ENCODE data around the gene RPL41.
A peak's percentile ranks its signal among the peaks of the same experiment; 100 is the strongest.

GRCh38 chr12:56084958-56085543, 31.4 kb upstream of the RPL41 start:
- peak; percentile 60 for TF ChIP-seq CTCF (conservative IDR thresholded peaks at IDR 0.05; ENCODE audit: low read depth, low read length)
- no peak for TF ChIP-seq EZH2phosphoT487 (IDR thresholded peaks at IDR 0.05; ENCODE audit: borderline replicate concordance, low read length)
- TF ChIP-seq EZH2 (IDR thresholded peaks at IDR 0.05; ENCODE audit: low read length, unreplicated experiment), result no peak
